Mucosa of descending colon (tissue), 3 donors: ENCODE data around the gene SLC25A25. TPM values are rescaled to one million over a fixed set of nuclear protein-coding genes. Genes with fewer than 3 reads are reported as not detected.
A peak's percentile ranks its signal among the peaks of the same experiment; 100 is the strongest.
"Not testable (repeated sequence)": the region's sequence is repeated elsewhere in the genome, so short reads cannot be mapped to it uniquely, and the experiment has no call there.

Experiments
- ATAC-seq: fragments of 200-7000 bp; cut with Tn5 transposase; one replicate; pipeline ENCODE4 v1.9.1; 2020; ENCODE audit warnings: mild to moderate bottlenecking, moderate library complexity
- DNase-seq, 3 donors: peaks; one replicate each; pipeline ENCODE4 v3.0.0-alpha.2; 2020
- H3K36me3 ChIP-seq: fragments of 200-600 bp; one replicate; pipeline ENCODE4 v1.8.0; 2021; ENCODE audit warnings: low read depth, mild to moderate bottlenecking
- H3K4me1 ChIP-seq: fragments of 200-600 bp; one replicate; pipeline ENCODE4 v1.8.0; 2021; ENCODE audit warnings: low read depth, mild to moderate bottlenecking
- H3K4me3 ChIP-seq: fragments of 200-600 bp; one replicate; pipeline ENCODE4 v1.8.0; 2021; ENCODE audit warnings: mild to moderate bottlenecking
- H3K9me3 ChIP-seq: fragments of 200-600 bp; one replicate; pipeline ENCODE4 v1.8.0; 2021; ENCODE audit warnings: mild to moderate bottlenecking
- intact Hi-C, 2 donors: fragments of 100-400 bp; cut with DNase I in 1 of 2; cut with micrococcal nuclease in 1 of 2; formaldehyde crosslinking; loops; one replicate each; pipeline versions ENCODE4 v1.11.0 to v1.11.1; 2022; cut with DNase I, micrococcal nuclease
- total RNA-seq, 3 donors: library from RNA; stranded (reverse); fragmentation: NEBNext Ultra II Directional in 2 of 3; extraction: Animal tissue kit (Norgen Biotek cat#: 25700) in 2 of 3; gene quantifications; one replicate each; pipeline versions ENCODE4 v1.2.1 to v1.2.4, GENCODE V29; 2021 to 2023
- TF ChIP-seq, protein P1 (sequence below): fragments of 200-600 bp; IDR thresholded peaks from one replicate; pipeline ENCODE4 v1.8.0; 2022; ENCODE audit warnings: antibody characterized with exemption, mild to moderate bottlenecking
- donor health status: DM: no; HTN: no; CAD: no; lungs with moderate emphysema.
- donor health status: DM: no; HTN: no; CAD: no.
- donor health status: DM: no; HTN: yes; CAD: no.

The SLC25A25 gene
- total RNA-seq, 3 donors from 2014 or later, result 19.1 to 27.3 (median 21.3) TPM

GRCh38 chr9:128065907-128066712, 1.9 kb upstream of the SLC25A25 start:
- no peaks in the 10 kb centered on the region for H3K9me3 ChIP-seq
- H3K4me1 ChIP-seq, result peaks cover 43% of the 10 kb centered on the region
- TF ChIP-seq, protein P1, sequence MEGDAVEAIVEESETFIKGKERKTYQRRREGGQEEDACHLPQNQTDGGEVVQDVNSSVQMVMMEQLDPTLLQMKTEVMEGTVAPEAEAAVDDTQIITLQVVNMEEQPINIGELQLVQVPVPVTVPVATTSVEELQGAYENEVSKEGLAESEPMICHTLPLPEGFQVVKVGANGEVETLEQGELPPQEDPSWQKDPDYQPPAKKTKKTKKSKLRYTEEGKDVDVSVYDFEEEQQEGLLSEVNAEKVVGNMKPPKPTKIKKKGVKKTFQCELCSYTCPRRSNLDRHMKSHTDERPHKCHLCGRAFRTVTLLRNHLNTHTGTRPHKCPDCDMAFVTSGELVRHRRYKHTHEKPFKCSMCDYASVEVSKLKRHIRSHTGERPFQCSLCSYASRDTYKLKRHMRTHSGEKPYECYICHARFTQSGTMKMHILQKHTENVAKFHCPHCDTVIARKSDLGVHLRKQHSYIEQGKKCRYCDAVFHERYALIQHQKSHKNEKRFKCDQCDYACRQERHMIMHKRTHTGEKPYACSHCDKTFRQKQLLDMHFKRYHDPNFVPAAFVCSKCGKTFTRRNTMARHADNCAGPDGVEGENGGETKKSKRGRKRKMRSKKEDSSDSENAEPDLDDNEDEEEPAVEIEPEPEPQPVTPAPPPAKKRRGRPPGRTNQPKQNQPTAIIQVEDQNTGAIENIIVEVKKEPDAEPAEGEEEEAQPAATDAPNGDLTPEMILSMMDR, result no peak
- intact Hi-C loops, result loop anchor here in 1 of 2 donors (10.0 kb wide), 1 partner anchor 49 kb away; no protein-coding TSS in a partner anchor
- H3K36me3 ChIP-seq, result peaks cover 4% of the 10 kb centered on the region
- H3K4me3 ChIP-seq, result no peak overlapping the region
- DNase-seq (peak in 1 of 3 donors; percentile 83), ATAC-seq (no peak)

DNA sequence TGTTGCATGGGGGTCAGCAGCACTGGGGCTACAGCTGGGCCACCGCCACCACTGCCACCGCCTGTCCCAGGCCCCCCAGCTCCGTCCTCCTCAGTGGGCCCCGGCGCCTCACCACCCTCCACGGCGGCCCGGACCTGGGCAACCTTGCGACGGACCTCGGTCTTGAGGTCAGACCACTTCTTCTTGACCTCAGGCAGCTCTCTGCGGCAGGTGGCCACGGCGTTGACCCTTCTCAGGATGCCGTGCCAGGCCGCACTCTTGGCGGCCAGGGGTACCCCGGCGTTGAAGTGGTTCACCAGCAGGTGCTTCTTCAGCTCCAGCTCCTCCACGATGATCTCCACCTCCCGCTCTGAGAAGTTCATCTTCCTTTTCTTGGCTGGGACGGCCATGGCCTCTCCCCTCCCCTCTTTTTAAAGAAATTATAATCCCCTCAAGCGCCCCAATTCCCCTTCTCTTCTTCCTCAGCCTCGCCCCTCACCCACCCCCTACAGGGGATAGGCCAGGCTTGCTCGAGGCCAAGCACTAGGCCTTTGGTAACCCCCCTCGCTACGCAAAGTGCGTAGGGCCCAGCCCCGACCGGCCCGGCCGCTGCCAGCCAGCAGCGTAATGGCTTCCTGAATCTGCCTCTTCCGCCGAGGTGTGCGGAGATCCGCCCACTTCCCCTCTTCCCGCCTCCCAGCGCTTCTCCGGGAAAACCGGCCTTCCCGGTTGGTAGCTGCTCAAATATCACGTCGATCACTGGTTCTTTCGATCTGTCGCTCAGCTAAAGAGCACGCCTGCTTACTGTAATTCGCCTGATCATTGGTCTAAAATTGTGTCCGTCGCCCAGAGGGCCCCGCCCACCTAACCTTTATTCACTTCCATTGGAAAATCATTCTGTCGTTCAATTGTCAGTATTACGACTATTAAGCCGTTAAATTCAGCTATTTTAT, 1.1 kb upstream of the SLC25A25 start, which contains the start of gene NAIF1:
Gene NAIF1, minus strand, starts transcription at position 608 of the 932 bp plus-strand sequence. Its CDS starts 219 bp downstream, at position 389.
- H3K4me3 ChIP-seq, result peak within 1 kb of the TSS; percentile 65
- intact Hi-C loops, result loop anchor here in 1 of 2 donors (10.0 kb wide), 1 partner anchor 48 kb away; no protein-coding TSS in a partner anchor
- H3K4me1 ChIP-seq, result peaks cover 43% of the 10 kb centered on the region
- H3K9me3 ChIP-seq, result no peaks in the 10 kb centered on the region
- DNase-seq (peak; percentile 97 to 99 (median 97)), ATAC-seq (peak; percentile 75)
- H3K36me3 ChIP-seq, result peaks cover 4% of the 10 kb centered on the region
- TF ChIP-seq, protein P1, result peak; percentile 20

DNA sequence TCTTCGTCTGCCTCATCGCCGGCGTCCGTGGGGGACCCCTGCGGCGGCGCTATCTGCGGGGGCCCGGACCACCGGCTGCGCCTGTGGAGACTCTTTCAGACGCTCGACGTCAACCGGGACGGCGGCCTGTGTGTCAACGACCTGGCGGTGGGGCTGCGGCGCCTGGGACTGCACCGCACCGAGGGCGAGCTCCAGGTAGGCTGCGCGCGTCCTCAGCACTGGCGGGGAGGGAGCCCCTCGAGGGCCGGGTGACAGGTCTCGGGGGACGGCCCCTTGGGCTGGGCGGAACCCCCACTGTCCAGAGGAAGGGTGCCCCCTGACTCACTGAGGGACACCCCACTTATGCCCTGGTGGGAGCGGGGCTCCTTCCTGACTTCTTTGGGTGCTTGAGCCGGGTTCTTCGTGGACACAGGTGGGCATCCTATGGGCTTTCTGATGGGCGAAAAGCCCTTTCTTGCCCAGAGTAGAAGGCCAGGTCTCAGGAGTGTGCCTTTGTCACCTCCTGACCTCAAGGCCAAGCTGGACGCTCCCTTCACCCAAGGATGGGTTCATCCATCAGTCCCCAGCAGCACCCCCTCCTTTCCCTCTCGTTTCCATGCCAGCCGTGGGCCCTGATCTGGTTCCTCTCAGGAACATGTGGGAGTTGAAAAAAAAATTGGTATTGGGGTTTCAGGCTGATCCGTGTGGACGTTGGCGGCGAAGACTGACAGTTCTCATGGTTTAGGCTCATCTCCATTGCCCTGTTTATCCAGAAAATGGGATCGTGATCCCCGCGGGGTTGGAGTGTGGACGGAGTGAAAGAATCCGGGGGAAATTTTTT, 564 bp downstream of the SLC25A25 start:
- intact Hi-C loops, result loop anchor here in 1 of 2 donors (10.0 kb wide), 1 partner anchor 46 kb away; no protein-coding TSS in a partner anchor
- Histone ChIP-seq H3K4me3 (peak overlapping the region; percentile 65), H3K36me3 (peaks cover 4% of the 10 kb centered on the region), H3K9me3 (no peaks in the 10 kb centered on the region), H3K4me1 (peaks cover 57% of the 10 kb centered on the region)
- ATAC-seq (peak; percentile 4), DNase-seq (peak; percentile 59 to 82 (median 74))
- TF ChIP-seq, protein P1, result no peak

GRCh38 chr9:128070874-128071273, 2.8 kb downstream of the SLC25A25 start:
- Histone ChIP-seq H3K36me3 (peaks cover 4% of the 10 kb centered on the region), H3K4me3 (no peak overlapping the region), H3K4me1 (peaks cover 58% of the 10 kb centered on the region), H3K9me3 (no peaks in the 10 kb centered on the region)
- intact Hi-C loops, result no loop called here
- ATAC-seq, result no peak
- TF ChIP-seq, protein P1, result no peak
- no peak for DNase-seq

- H3K9me3 ChIP-seq, H3K4me3 ChIP-seq, DNase-seq, intact Hi-C loops, H3K36me3 ChIP-seq, ATAC-seq: not testable (repeated sequence)
- H3K4me1 ChIP-seq, result peaks cover 52% of the 10 kb centered on the region
These were observed 3.4 kb downstream of the SLC25A25 start for GRCh38 chr9:128071475-128071874.
